ENCODE data around the gene AVPR2. TPM values are rescaled to one million over a fixed set of nuclear protein-coding genes. Genes with fewer than 3 reads are reported as not detected.

Gene AVPR2
- total and polyA plus RNA-seq, 10 of the 15 experiments (the other 5 are each of a cell fraction or from before 2014, with no cell fraction given): 0.12 to 0.37 TPM; not detected in 8

- TF ChIP-seq NKRF (conservative IDR thresholded peaks at IDR 0.05): no peak
- TF ChIP-seq, protein P1, sequence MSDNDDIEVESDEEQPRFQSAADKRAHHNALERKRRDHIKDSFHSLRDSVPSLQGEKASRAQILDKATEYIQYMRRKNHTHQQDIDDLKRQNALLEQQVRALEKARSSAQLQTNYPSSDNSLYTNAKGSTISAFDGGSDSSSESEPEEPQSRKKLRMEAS (IDR thresholded peaks at IDR 0.05; ENCODE audit: low read depth, low read length): no peak
- no peak for TF ChIP-seq E2F4 (IDR thresholded peaks at IDR 0.05; ENCODE audit: low read depth, low read length)
- TF ChIP-seq NR2C1 (IDR thresholded peaks at IDR 0.05): no peak
- no peak for TF ChIP-seq STAT3 (IDR thresholded peaks at IDR 0.05; ENCODE audit: low read depth, low read length)
- no peak for TF ChIP-seq SUZ12 (IDR thresholded peaks at IDR 0.05; ENCODE audit: unreplicated experiment)
- TF ChIP-seq NBN (IDR thresholded peaks at IDR 0.05): no peak
- TF ChIP-seq EGR1 (IDR thresholded peaks at IDR 0.05; ENCODE audit: borderline replicate concordance in 1 of 2, low read depth in 2 of 2, low read length in 2 of 2): no peak
- no peak for TF ChIP-seq RAD51 (IDR thresholded peaks at IDR 0.05)
These were observed 40.4 kb upstream of the AVPR2 start (continued) for GRCh38 chrX:153864101-153864500.

GRCh38 chrX:153864561-153865320, 39.7 kb upstream of the AVPR2 start:
- Histone ChIP-seq H3K79me2 (ENCODE audit: control insufficient read depth, insufficient read depth, low read length) (no peaks in the 10 kb centered on the region), H2AFZ (ENCODE audit: control insufficient read depth, low read depth, low read length) (no peak overlapping the region), H3K4me2 (ENCODE audit: control insufficient read depth, insufficient read depth) (no peak overlapping the region), H3K27me3 (replicated peaks in 1 of 2; ENCODE audit: control insufficient read depth in 2 of 2, insufficient read depth in 2 of 2, low read length in 1 of 2) (no peaks in the 10 kb centered on the region; a peak in 1 of 4 replicates), H3K9ac (ENCODE audit: control insufficient read depth, insufficient read depth, low read length) (no peak overlapping the region), H3K4me3 (no peak overlapping the region), H3K4me1 (ENCODE audit: control insufficient read depth, insufficient read depth, low read length) (no peaks in the 10 kb centered on the region), H3K36me3 (ENCODE audit: control insufficient read depth in 2 of 2, insufficient read depth in 2 of 2, low read length in 1 of 2) (no peaks in the 10 kb centered on the region), H4K20me1 (ENCODE audit: control insufficient read depth, insufficient read depth) (no peaks in the 10 kb centered on the region), H3K27ac (ENCODE audit: control insufficient read depth, insufficient read depth) (no peak overlapping the region), H3K9me3 (replicated peaks; ENCODE audit: control insufficient read depth, insufficient read depth, low read length) (no peaks in the 10 kb centered on the region)
- intact Hi-C loops (cut with micrococcal nuclease; ENCODE audit: unreplicated experiment): no loop called here
- BruUV-seq (replicated peaks): no TSS peak
- TF ChIP-seq PAX8 (IDR thresholded peaks at IDR 0.05) (no peak), JUNB (IDR thresholded peaks at IDR 0.05) (no peak), CBX3 (IDR thresholded peaks at IDR 0.05; ENCODE audit: borderline replicate concordance, low read depth) (no peak), MLLT1 (IDR thresholded peaks at IDR 0.05) (no peak), MTA2 (IDR thresholded peaks at IDR 0.05; ENCODE audit: low read depth) (no peak)
- ChIA-PET CTCF (no interaction called here), POLR2A (no interaction called here), SMC1A (ENCODE audit: uncharacterized antibody, unreplicated experiment) (no interaction called here), RAD21 (ENCODE audit: unreplicated experiment) (no interaction called here)
- FAIRE-seq (no peak), DNase-seq (ENCODE audit: low read depth, low spot score) (no peak), ATAC-seq (no peak)
- in situ Hi-C loops (cut with MboI): no loop called here
- WGBS (ENCODE audit: insufficient coverage, insufficient replicate concordance, low lambda C conversion rate, missing lambda C conversion rate): 39% methylated on average over 29 of the region's 30 CpGs
